HG03342 (cell line): Measurements from ENCODE around the gene KLF12.

ENCODE experiments used
- ATAC-seq: cut with Tn5 transposase; IDR thresholded peaks from one replicate; pipeline ENCODE4 v1.9.1; 2021; ENCODE audit warnings: mild to moderate bottlenecking, moderate library complexity; ENCODE audit not compliant: unreplicated experiment

KLF12 gene

GRCh38 chr13:74134221-74134776, at the start of gene KLF12:
Gene KLF12, minus strand, starts transcription at chr13:74134404.
- peak; percentile 66 for ATAC-seq

GRCh38 chr13:74182491-74182890, 48.3 kb upstream of the KLF12 start:
- ATAC-seq = no peak

- no peak for ATAC-seq
Measured at GRCh38 chr13:74174810-74175209, 40.6 kb upstream of the KLF12 start.

DNA sequence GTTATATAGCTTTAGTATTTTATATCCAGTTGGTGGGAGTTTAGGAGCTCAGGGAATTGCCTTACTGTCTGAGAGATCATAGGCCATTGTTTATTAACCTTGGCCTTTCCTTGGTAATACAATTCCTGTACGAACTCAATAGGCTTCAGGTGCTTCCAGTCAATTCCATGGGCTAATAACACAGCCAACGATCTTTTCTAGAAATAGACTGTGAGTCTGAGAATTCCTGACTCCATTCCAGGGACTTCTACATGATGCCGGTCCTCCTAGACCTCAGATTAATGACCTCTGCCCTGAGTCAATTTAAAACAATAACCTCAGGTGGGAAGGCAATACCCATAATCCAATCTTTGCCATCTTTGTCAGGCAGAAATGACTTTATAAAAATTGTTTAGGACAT, 39.6 kb upstream of the KLF12 start:
- ATAC-seq = no peak

DNA sequence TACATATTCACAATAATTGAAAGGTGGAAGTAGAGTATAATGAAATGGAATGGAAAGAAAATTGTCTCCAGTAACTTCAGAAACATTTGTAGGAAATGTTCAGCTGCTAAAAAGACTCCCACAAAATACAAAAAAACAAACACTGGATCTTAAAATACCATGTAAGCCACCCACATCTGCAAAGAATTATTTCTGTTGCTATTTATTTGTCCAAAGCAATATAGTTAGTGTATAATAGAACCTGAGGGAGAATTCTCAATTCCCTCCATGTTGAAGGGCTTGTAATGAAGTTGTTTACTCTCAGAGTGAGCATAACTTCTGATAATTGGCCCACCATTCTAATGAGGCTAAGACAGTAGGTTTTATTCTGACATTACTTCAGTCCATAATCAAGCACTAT, 37.4 kb upstream of the KLF12 start:
- ATAC-seq = no peak

DNA sequence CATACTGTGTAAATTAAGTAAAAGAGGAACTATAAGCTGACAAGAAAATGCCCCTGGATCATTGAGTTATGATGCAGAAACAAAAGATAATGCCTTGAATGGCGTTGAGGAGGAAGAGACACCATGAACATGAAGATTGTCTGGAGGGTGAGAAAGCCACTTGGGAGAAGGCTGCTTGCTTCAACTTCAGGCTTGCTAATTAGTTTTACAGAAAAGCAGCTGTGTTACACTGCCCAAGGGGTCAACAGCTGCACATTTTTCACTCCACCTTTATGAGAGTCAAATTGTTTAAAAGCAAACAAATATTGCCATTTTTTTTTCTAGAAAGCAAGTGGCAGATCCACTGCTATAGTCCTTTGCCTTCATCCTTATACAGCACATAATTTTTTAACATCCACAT, 35.5 kb upstream of the KLF12 start:
- no peak for ATAC-seq

GRCh38 chr13:74168263-74168675, 34.1 kb upstream of the KLF12 start:
- no peak for ATAC-seq

DNA sequence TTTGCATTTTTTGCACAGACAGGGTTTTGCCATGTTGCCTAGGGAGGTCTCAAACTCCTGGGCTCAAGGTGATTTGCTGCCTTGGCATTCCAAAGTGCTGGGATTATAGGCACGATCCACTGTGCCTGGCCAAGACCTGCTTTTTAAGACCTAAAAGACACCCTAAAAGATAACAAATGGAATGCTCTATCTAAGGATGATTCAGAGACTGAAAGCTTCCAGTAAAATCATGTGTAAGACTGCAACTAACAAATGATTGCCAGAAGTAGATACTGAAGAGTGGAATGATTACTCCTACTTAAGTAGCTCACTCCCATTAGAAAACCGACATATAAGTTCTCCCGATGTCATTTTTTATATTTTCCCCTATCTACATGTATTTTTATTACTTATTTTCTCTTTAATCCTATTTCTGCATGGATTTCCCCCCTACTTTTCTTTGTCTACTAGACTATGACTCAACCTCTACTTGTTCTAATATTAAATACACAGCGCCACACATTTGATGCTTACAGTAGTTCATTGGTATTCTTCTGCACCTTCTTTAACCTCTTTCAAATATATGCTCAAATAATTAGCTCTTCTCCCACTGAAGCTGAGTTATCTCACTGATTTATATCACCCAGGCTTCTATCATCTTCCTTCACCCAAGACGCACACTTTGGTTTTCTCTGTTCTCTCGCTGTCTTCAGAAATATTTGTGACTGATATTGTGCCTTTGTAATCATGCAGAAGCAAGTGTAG, 32.2 kb upstream of the KLF12 start:
- ATAC-seq = no peak

DNA sequence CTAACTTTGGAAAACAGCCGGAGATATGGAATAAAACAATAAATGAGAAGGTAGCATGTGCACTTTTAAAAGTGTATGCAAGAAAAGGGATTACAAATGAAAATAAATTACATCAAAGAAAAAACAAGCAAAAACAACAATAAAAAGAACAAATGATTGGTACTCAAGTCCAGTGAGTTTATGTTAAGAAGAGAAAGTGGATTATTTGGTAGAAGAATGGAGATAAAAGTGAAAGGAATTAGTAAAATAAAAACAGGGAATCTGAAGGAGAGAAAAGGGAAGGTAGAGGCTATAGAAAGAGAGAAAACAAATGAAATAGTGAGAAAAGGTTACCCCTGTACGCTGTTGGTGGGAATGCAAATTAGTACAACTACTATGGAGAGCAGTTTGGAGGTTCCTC, 28.6 kb upstream of the KLF12 start:
- ATAC-seq = no peak

GRCh38 chr13:74162135-74162534, 27.9 kb upstream of the KLF12 start:
- ATAC-seq = no peak

- no peak for ATAC-seq
Measured at GRCh38 chr13:74158571-74159352, 24.6 kb upstream of the KLF12 start.

DNA sequence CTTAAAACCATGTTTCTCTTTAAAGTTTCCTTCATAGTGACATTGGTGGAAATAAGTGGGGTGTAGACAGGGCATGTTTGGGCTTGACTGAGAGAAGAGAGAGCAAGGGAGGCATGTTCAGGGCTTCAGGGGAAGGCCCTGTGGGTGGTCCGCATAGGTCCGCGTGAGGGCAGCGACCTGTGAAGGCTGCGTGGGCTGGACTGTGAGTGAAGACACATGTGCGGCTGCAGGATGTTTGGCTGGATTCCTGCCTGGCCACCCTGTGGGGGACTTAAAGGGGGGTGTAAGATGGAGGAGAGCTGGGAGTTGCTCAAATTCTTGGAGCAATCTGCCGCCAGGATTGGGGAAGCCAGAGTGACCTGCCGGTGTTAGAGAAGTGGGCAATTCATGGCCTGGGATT, 23.8 kb upstream of the KLF12 start:
- ATAC-seq = no peak

DNA sequence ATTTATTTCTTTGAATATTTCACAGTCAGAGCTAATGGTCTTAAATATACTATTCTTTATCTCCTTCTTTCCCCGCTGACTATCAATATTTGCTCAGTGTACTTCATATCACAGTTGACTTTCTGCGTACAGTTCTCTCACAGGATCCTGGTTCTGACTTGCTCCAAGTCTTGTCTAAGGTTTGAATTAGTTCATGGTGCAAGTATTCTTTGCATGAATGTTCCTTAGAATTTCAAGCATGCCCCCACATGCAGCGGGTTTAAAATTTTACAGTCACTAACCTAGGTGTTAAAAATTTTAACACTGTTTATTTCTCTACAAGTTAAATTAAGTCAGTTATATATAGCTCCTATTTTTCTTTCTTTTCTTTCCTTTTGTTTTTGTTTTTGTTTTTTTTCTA, 20.8 kb upstream of the KLF12 start:
- ATAC-seq = no peak

DNA sequence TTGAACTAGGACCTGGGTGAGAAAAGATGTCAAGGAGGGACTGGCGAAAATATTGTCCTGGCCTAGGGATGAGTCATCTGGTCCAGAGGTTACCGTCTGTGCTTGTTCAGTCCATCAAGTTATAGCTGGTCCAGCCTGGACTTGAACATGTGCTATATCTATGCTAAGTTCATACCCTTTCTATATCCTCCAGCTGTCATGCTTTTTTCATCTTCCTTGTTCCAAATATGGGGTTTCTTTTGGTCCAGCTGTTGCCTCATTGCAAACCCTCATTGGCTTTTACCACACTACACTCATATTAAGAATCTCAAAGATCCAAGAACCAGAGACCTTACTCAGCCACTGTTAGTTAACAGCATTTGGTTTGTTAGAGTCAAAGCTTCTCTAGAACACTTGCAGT, 19.1 kb upstream of the KLF12 start:
- ATAC-seq = no peak

GRCh38 chr13:74151859-74152258, 17.7 kb upstream of the KLF12 start:
- ATAC-seq = no peak

GRCh38 chr13:74148352-74148751, 14.1 kb upstream of the KLF12 start:
- no peak for ATAC-seq

DNA sequence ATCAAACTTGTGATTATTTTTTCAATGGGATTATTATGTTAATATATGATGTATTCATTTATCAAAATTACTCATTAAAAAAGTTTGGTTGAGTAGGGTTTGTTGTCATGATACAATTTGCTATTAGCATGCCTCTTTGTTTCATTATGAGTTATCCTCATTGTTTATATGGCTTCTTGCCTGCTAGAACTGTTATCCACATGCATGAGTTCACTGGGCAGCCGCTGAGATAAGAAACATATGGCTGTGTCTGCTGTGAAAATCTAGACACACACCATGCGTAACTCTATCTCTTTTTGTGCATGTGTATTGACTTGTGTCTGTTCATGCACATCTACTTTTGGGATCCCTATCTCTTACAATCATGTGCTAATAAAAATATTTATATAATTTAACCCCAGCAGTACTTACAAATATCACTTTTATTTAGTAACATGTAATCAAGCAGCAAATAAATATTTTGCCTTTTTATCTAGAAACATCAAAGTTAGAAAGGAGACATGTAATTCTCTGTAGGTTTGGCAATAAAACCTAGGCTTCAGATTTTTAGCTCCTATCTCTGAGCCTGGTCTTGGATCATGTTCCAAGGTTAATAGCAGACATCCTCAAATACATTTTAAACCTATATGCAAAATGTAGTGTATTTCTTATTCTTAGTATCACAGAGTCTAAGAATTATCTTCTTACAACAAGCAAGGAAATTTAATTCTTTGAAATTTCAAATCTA, 11.2 kb upstream of the KLF12 start:
- no peak for ATAC-seq

- no peak for ATAC-seq
Measured at GRCh38 chr13:74144269-74144668, 10.1 kb upstream of the KLF12 start.

DNA sequence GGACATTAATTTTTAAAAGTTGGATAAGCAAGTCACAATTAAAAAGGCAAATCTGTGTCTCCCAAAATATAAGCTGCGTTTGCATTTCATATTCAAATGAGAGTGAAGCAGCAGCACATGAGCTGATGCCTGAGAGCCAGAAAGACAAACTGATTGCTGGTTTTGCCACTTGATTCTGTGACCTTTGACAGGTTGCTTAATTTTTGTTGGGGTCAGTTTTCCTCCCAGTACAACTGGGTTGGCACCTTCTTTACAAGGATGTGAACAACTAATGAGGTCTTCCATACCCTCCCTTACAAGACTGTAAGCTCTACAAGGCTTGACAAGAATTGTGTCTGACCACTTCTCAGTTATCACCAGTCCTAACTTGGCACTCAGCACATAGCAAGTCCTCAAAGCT, 8.1 kb upstream of the KLF12 start:
- ATAC-seq = no peak

DNA sequence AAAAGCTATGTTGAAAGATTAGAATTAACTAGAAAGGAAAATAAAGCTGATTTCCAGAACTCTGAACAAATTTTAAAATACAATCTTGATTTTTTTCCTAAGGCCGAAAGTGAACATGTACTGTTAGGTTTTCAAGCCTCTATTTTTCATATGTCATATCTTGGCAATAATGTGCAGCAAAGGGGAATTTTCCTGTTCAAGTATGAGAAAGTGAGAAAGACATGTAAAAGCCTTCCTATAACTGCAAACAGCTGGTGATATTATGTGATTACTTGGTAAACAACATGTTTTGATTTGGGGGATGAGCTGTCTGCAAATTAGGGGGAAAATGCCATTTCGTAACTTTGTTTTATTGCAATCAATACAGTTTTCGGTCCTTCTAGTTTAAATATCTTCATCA, 4.0 kb upstream of the KLF12 start:
- ATAC-seq = no peak

- ATAC-seq = no peak
Measured at GRCh38 chr13:74136084-74136658, 2.0 kb upstream of the KLF12 start.
